Hippocampal formation (tissue), 2 donors: ENCODE results near the gene EPHA2.

ENCODE experiments used
- DNase-seq, 2 donors: peaks; one replicate each; lab custom pipeline; 2025; lab: John Stamatoyannopoulos, UW

Gene EPHA2

DNA sequence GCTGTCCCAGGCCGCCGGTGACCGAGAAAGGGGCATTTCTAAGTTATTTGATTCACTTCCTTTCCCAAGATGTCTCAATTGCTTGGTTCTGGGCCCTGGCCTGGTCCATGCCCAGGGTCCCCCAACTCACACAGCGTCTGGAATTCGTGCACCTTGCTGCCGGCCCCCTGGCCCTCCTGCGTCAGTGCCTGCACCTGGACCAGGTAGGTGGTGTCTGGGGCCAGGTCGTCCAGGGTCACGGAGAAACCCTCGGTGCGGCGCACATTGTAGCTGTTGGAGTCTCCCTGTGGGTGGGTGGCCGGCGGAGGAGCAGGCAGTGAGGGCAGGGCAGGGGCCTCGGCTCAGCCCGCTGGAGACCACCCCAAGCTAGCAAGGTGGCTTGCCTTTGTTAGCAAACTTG lies 21.0 kb downstream of the EPHA2 start:
- no peak for DNase-seq

DNA sequence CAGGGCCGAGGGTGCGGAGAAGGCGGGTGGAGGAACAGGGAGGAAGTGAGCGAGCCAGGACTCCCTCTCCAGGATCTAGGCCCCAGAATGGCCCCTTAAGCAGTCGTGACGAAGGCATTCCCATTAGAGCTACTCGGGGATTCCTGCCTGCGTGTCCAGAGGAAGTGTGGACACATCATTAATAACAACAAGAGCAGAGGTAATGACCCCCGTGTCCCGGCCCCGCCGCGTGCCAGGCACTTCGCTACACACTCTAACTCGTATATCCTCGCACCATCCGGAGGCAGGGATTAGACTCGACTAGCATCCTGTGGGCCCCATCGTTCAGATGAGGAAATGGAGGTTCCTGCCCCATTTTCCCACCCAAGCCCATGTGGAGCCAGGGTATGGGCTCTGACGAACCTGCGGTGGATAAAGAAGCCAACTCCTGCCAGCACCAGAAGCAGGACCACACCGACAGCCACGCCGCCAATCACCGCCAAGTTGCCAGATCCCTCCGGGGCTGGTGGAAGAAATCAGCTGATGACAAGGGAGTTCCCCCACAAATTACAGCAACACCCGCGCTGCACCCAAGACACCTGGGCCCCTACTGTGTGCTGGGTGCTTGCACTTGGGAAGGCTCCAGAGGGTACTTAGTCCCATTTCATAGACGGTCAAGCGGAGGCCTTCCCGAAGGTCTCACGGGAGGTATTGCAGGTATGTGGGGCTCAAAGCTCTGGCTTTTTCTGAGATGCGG lies 21.6 kb downstream of the EPHA2 start:
- no peak for DNase-seq

DNA sequence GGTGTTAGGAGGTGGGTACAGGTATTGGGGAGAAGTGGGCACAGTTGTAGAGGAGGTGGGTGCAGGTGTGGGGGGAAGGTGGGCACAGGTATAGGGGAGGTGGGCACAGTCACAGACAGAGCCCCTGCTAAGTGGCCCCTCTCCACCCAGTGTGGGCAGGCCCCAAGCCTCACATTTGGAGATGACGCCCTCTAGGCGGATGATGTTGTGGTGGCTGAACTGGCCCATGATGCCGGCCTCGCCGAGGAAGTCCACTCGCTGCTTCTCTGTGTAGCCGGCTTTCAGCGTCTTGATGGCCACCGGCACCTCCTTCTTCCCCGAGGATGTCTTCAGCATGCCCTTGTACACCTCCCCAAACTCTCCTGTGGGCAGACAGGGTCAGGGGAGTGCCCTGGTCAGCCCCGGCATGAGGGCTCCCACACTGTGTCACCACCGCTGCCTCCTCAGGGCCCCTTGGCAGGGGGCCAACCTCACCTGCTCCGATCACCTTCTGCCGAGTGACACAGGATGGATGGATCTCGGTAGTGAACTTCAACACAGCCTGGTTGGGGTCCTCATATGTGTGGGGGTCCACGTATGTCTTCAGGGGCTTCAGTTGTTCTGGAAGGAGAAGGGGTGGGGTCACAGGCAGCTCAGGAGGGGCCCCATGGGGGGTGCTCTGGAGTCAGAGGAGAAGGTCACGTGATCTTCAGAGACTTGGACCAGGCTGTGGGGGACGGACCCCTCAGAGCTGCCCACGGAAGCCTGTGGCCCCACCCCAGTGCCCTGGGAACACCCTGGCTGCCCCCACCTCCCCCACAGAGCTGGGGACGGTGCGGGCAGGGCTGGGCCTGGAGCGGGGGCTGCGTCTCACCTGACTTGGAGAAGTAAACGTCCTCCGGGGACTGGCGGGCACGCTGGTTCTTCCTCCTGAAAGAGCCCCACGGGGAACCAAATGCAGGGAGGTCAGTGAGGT lies 22.6 kb downstream of the EPHA2 start:
- DNase-seq = no peak

DNA sequence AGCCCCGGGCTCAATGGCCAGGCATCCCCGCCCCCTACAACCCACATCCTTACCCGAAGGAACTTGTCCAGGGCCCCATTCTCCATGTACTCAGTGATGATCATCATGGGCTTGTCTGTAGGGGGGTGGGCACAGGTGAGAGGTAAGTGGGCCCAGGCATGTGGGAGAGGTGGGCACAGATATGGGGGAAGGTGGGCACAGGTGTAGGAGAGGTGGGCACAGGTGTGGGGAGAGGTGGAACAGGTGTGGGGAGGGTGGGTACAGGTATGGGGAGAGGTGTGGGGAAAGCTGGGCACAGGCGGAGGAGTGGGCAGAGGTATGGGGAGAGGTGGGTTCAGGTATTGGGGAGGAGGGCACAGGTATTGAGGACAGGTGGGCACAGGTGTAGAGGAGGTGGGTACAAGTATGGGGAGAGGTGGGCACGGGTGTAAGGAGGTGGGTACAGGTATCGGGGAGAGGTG lies 23.5 kb downstream of the EPHA2 start:
- DNase-seq = no peak

DNA sequence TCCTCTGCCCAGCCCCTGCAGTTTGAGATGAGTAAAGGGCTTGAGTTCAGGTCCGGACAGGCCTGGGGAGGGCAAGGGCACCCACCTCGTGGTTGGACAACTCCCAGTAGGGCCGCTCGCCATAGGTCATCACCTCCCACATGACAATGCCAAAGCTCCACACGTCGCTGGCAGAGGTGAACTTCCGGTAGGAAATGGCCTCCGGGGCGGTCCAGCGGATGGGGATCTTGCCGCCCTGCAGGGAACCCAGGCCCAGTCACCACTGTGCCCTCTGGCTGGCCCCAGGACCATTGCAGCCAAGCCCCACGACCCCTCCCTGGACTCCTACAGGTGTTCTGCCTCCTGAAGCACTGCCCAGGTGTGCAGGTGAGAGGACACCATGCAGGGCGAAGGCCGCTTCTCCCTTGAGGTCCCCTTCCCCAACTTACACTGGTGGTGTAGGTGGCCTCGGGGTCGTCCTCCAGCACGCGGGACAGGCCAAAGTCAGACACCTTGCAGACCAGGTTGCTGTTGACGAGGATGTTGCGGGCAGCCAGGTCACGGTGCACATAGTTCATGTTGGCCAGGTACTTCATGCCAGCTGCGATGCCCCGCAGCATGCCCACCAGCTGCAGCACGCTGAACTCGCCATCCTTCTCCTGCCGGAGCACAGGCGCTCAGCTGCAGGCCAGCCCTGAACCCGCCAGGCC lies 24.1 kb downstream of the EPHA2 start:
- DNase-seq = no peak

DNA sequence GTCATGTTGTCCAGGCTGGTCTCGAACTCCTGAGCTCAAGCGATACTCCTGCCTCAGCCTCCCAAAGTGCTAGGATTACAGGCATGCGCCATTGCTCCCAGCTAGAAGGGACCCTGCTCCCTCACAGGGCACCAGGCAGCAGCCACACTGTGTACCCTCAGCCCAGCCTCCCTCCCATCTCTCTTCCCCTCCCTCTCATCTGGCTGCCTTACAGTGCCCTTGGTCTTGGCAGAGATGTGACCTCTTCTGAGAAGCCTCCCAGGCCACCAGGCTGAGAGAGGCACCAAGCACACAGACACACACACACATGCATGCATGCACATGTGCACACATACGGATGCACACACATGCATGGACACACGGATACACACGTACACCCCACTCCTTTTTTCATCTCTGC lies 25.0 kb downstream of the EPHA2 start:
- no peak for DNase-seq

DNA sequence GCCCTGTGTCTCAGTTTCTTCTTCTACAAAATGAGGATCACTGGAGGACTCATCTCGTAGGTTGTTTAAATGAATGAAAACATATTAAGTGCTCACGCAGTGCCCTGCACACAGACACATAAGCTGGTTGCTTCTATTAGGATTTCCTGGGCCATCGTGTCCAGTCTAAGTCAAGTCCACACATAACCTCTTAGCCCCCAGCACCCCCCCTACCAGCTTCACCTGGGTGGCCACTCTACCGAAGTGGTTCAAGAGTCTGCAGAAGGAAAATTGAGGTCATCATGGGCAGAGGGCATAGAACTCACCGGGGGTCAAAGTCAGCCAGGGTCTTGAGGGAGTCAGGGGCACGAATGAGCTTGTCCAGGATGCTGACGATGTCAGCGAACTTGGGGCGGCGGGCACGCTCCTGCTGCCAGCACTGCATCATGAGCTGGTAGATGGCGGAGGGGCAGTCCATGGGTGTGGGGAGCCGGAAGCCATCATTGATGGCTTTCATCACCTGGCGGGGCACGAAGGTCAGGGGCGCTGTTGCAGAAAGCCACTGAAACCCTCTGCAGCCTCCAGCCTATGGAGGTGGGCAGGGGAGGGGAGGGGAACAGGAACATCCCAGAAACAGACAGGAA lies 25.8 kb downstream of the EPHA2 start:
- no peak for DNase-seq

DNA sequence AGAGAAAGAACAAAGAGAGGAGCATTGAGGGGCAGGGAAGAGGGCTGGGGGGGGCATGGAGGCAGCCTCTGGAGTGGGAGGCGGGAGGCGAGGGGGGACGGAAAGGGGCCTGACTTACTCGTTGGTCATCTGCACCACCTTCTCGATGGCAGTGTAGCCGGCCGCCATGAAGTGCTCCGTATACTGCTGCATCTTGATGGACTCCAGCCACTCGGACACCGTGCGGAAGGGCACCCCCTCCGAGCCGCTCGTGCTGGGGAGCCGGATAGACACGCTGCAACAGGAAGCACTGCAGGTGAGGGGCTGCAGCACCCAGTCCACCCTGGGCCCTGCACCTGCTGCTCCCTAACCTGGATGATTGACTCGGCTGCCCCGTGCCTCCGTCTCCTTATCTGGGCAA lies 26.6 kb downstream of the EPHA2 start:
- DNase-seq = no peak

DNA sequence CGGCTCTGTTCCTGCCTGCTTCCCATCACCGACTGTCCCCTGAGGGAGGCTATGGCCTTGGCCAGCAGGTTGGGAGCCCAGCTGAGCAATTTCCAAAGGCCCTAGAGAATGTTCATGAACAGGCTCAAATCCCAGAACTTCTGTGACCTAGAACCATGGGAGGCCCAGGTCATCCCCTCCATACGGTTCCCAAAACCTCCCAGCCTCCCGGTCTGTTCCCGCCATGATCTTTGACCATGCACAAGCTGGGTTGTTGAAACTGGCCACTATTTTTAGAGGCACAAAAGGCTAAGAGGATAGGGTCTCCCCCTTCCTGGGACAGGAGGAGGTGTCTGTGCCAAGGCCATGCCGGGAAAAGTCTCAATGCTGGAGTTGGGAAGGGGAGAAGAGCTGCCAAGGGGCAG lies 27.5 kb downstream of the EPHA2 start:
- DNase-seq = no peak

DNA sequence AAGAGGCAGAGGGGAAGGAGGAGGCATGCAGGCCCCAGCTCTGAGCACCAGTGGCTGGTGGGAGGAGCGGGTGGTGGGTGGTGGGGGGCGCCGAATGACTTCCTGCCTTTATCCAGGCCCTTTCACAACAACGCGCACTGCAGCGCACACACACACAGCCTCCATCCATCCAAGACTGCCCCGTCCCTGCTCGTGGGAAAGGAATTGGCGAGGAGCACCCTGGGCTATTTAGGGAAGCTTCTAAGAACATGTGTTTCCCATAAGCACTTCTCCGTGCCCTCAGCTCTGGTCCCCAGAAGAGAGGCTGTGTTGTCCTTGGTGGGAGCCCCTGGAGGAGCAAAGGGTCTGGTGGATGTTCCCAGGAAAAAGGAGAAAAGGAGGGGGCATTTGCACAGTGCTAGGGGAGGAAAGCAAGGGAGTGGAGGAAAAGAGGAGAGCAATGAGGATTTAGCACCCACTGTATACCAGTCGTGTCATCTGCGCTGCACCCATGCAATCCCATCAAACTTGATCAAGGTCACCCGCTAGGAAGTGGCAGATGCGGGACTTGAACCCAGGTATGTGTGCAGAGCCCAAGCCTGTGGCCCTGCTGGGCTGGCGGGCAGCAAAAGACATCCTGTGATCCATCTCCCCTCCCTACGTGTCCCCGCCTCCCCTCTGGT lies 28.1 kb downstream of the EPHA2 start:
- no peak for DNase-seq

DNA sequence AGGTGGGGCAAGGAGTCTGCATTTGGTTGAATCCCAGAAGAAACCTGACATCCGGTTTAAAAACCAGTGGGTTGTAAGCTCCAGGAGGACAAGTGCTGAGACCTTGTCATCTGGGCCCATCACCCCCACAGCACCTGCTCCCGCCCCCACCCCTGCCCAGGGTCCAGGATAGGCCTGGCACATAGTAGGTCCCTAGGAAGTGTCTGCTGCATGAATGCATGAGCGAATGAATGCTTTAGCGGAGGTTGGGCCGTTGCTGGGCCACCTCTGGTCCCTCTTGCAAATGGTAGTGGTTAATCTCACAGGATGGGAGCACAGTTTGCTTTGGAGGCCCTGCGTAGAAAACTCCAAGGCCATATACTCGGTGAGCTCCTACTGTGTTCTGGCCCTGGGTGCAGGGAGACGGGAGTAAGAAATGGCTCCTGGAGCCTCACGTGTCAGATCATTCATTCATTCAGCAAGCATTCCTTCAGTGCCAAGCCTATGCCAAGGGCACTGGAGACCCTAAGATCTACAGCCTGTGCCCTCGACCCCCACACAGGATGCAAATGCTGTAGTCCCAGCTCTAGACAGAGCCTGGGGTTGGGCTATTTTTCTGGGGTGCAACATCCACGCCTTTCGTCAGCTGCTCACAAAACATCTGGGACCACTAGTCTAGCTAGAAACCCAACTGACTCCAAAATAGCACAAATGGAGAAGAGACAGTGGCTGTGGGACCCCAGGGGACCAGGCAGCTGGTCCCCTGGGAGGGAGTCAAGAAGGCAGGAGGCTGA lies 28.9 kb downstream of the EPHA2 start:
- no peak for DNase-seq

DNA sequence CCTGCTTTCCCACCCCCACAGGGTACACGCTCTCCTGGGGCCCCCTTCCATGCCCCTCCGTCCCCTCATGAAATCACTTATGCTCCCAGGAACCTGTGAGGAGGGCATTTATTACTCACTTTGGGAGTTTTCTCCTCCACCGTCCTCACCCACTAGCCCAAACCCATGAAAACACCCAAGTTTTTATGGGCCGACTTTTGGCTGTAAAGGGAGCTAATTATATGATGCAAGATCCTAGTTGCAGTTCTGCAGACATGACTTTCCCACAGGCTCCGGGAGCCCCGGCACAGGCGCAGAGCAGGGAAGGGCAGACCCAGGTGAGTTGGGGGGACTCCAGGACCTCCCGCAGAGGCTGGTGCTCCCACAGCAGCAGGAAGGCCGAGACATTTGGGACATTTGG lies 29.7 kb downstream of the EPHA2 start:
- no peak for DNase-seq

DNA sequence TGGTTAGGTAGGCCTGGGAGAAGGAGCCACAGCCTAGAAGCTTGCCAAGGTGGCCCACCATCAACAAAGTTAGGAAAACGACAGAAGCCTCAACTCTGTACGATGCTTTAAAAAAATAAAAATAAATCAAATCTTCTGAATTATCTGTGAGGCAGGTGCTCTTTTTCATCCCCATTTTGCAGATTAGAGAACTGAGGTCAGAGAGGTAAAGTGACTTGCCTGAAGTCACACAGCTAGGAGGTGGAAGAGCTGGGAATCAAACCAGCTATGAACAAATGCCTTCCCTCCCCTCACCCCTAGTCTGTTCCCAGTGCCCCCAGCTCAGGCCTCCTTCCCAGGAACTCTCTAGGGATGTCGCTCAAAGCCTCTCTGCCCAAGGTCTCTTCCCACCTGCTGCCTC lies 30.4 kb downstream of the EPHA2 start:
- no peak for DNase-seq

DNA sequence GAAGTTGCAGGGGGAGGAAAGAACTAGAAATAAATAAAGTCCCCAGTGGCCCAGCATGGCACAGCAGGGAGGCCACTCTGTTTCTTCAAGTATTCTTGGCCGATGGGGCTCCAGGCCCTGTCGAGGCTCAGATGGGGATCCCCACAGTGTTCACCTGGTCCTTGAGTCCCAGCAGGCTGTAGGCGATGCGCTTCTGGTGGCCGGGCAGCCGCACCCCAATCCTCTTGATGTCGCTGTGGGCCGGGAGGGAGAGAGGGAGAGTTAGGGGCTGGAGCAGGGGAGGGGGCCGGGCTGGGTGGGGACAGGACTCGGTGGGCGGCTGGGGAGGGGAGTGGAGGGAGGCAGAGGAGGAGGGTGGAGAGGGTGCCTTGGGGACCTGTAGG lies 30.8 kb downstream of the EPHA2 start:
- no peak for DNase-seq

DNA sequence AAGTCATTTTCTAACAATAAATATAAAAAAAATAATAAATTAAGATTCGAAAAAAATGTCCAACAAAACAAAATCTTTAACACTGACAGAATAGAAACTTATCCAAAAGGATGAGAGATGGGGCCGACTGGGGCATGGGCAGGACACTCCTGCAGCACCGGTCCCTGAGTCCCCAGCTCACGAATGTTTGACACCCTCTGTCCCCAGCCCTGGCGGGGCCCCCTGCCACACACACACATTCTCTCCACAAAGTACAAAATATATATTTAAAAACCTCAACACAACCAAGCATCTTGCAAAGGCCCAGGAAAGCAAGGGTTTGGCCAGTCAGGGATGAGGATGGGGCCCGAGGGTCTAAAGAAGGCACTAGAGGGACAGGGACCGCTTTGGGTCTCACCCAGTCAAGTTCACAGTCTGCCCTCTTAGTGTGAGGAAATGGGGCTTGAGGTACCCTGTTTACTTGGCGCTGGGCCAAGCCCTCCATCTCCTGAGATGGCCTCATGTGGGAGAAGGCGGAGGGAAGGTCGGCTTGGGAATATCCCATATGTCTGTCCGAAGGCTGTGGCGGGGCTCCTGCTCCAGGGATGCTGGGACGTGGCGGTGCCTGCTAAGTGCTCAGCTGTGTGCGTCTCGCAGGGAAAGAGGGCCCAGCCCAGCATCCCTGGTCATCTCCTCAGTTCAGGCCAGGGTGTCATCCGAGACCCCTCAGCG lies 31.3 kb downstream of the EPHA2 start:
- no peak for DNase-seq

DNA sequence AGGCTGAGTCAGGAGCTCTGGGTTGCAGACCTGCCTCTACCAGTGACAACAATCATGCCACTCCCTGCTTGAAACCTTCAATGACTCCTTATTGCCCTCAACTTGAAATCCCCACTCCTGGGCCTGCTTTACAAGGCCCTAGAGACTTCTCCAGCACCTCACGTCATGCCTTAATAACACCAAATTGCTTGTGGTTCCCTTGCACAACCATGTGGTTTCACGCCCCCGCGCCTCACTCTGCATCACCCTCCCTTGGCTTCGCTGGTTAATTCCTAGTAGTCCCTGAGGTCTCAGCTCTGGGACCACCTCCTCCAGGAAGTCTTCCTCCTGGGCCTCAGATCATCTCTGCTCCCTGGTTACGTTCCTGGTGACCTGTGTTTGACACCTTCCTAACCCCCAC lies 33.0 kb downstream of the EPHA2 start:
- no peak for DNase-seq

DNA sequence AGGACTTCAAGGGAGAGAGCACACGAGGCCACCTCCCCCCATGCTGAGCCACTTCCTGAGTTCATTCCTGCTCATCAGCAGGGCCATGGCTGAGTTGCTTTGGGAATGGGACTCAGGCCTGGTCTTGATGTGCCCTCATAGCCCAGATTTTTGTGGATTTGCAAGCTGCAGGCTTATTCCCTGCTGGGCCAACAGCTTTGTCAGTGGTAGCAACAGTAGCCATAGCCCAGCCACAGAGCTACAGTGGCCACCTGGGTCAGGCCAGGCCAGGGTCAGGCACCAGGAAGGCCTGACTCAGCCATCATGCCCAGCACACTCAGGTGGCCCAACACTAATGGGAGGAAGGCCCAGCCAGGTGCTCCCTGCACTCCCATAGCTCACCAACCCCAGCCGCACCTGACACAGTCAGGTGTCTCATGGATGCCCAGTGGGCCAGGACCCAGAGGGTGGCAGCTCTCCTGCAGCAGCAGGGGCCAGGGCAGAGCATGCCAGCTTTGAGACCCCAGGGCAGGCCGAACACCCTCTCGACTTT lies 33.5 kb downstream of the EPHA2 start:
- no peak for DNase-seq

DNA sequence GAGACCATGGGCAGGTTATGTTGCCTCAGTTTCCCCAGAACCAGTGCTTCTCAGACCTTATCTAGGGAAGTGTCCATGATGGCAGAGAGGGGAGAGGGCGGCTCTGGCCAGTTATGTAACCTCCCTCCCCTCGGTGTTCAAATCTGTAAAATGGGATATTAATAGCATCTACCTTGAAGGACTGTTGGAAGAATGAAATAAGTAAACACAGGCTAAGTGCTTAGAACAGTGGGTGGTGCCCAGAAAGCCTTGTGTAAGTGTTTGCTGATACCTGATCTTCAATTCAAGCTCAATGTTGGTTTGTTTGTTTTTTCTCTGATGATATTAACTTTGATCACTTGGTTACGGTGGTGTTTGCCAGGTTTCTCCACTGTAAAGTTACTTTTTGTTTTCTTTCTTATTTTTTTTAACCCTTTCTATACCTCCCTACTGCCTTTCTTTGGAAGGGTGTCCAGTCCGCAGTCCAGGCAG lies 34.9 kb downstream of the EPHA2 start:
- DNase-seq = no peak

DNA sequence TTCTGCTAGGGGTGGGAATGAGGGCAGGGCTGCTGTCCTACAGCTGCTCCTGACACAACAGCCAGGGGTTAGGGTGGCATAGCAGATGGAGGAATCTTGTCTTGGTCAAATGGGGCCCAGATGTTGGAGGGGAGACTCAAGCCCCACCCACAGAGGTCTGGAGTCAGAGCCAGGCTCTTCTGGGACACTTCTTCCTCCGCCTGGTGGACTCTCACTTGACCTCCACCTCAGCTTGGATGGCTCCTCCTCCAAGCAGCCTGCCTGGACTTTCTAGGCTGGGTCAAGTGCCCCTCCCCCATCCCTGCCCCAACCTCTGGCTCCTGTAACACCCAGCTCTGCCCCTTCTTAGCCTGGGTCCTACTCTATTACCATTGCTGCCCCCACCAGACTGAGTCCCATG lies 35.5 kb downstream of the EPHA2 start:
- DNase-seq = no peak

DNA sequence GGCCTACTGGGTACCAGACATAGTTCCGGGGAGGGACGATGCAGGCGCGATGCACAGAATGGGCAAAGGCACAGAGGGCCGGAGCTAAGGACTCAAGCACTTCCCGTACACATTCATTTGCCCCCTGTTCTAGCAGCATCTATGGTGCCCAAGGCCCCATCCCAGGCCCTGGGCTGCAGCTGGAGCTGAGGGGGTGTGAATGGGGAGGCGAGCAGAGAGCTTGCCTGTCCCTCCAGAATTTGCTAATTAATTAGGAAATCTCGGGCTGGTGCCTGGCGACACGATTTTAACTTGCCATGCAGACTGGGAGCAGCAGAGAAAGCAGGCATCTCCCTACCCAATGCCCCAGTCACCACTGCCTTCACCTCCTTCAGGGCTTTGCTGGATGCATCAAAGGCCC lies 35.9 kb downstream of the EPHA2 start:
- DNase-seq = no peak
